RWPE1 (cell line): Measurements from ENCODE around the gene GJB6.

Experiments
- CTCF ChIA-PET: fragments of 350-600 bp; sonication (Branson Sonifier 250); formaldehyde crosslinking; extraction: SDS; loops from one replicate; lab custom pipeline; 2021; lab: Yijun Ruan, JAX
- POLR2A ChIA-PET: fragments of 400-600 bp; formaldehyde crosslinking; extraction: SDS; loops from one replicate; lab custom pipeline; 2020; ENCODE audit warnings: antibody characterized with exemption; ENCODE audit not compliant: low non-redundant PET; lab: Yijun Ruan, JAX
- DNase-seq: peaks from one replicate; pipeline ENCODE4 v3.0.0; 2012; ENCODE audit warnings: low spot score
- H3K27ac ChIP-seq: fragments of 450-650 bp; 2 replicates; pipeline ENCODE4 v1.5.1; 2017
- CTCF ChIP-seq: fragments of 450-650 bp; conservative IDR thresholded peaks from 2 replicates; pipeline ENCODE4 v1.5.1; 2017; ENCODE audit warnings: low read depth, mild to moderate bottlenecking

GJB6 gene

GRCh38 chr13:20217168-20217567 is 15.0 kb downstream of the GJB6 start:
- CTCF ChIA-PET = interaction anchor here (1.0 kb wide), 1 partner anchor 10 kb away, joined by 4 read pairs; no protein-coding TSS in a partner anchor
- POLR2A ChIA-PET = no interaction called here
- no peak for DNase-seq
- H3K27ac ChIP-seq = no peak overlapping the region
- TF ChIP-seq CTCF = no peak

- H3K27ac ChIP-seq = no peak overlapping the region
- ChIA-PET POLR2A (interaction anchor here (0.7 kb wide), 1 partner anchor 117 kb away, joined by 3 read pairs; no protein-coding TSS in a partner anchor), CTCF (interaction anchor here (0.7 kb wide), 1 partner anchor 1290 kb away, joined by 3 read pairs; no protein-coding TSS in a partner anchor)
- no peak for DNase-seq
- no peak for TF ChIP-seq CTCF
These were observed 22.2 kb downstream of the GJB6 start for GRCh38 chr13:20209948-20210347.

- ChIA-PET POLR2A (no interaction called here), CTCF (no interaction called here)
- TF ChIP-seq CTCF = no peak
- H3K27ac ChIP-seq = no peak overlapping the region
- DNase-seq = no peak
These were observed 25.4 kb downstream of the GJB6 start for GRCh38 chr13:20206698-20207235.

GRCh38 chr13:20206065-20206697 is 25.9 kb downstream of the GJB6 start:
- no peak for DNase-seq
- ChIA-PET POLR2A (no interaction called here), CTCF (interaction anchor here (0.7 kb wide), 1 partner anchor 9 kb away, joined by 5 read pairs; no protein-coding TSS in a partner anchor)
- H3K27ac ChIP-seq = no peak overlapping the region
- no peak for TF ChIP-seq CTCF

GRCh38 chr13:20198781-20199180 is 33.3 kb downstream of the GJB6 start:
- TF ChIP-seq CTCF = no peak
- ChIA-PET CTCF (interaction anchor here (0.5 to 1.2 kb wide), 4 partner anchors 35 to 629 kb away, joined by 3 to 6 read pairs (median 4); no protein-coding TSS in a partner anchor), POLR2A (no interaction called here)

GRCh38 chr13:20197361-20197834 is 34.7 kb downstream of the GJB6 start:
- ChIA-PET POLR2A (no interaction called here), CTCF (interaction anchor here (0.5 to 1.5 kb wide), 19 partner anchors 9 to 728 kb away, joined by 3 to 9 read pairs (median 4); no protein-coding TSS in a partner anchor)
- peak; percentile 77 for TF ChIP-seq CTCF
- DNase-seq = peak; percentile 50
- H3K27ac ChIP-seq = no peak overlapping the region

More at GRCh38 chr13:20198781-20199180, 33.3 kb downstream of the GJB6 start:
- no peak overlapping the region for H3K27ac ChIP-seq
- DNase-seq = no peak
